Loucy (cell line): ENCODE data around the gene PTCD1.
"Not testable (repeated sequence)": the region's sequence is repeated elsewhere in the genome, so short reads cannot be mapped to it uniquely, and the experiment has no call there.

ENCODE experiments used
- H2AFZ ChIP-seq: fragments of 200-600 bp; sonication (generic); 2 replicates; pipeline ENCODE4 v1.6.0; 2016; ENCODE audit warnings: antibody characterized with exemption, mild to moderate bottlenecking, low read length, moderate library complexity
- H3F3A ChIP-seq: fragments of 200-600 bp; 2 replicates; pipeline ENCODE4 v1.6.0; 2016; ENCODE audit warnings: antibody characterized with exemption, low read depth, mild to moderate bottlenecking
- H3K27me3 ChIP-seq: fragments of 200-600 bp; sonication (generic); 2 replicates; pipeline ENCODE4 v1.6.1; 2014; ENCODE audit warnings: low read length, mild to moderate bottlenecking; ENCODE audit not compliant: insufficient read depth, poor library complexity, severe bottlenecking
- H3K36me3 ChIP-seq: fragments of 200-600 bp; sonication (generic); 2 replicates; pipeline ENCODE4 v1.6.1; 2016; ENCODE audit warnings: low read length; ENCODE audit not compliant: insufficient read depth
- H3K4me1 ChIP-seq: fragments of 200-600 bp; sonication (generic); 2 replicates; pipeline ENCODE4 v1.5.1; 2014; ENCODE audit warnings: low read length, mild to moderate bottlenecking; ENCODE audit not compliant: insufficient read depth, poor library complexity, severe bottlenecking
- H3K4me2 ChIP-seq: fragments of 200-600 bp; sonication (generic); 2 replicates; pipeline ENCODE4 v1.6.0; 2014; ENCODE audit warnings: antibody characterized with exemption, low read length, low read depth, mild to moderate bottlenecking; ENCODE audit not compliant: poor library complexity, severe bottlenecking
- H3K4me3 ChIP-seq: fragments of 200-600 bp; sonication (generic); 2 replicates; pipeline ENCODE4 v1.5.1; 2014; ENCODE audit warnings: low read length, mild to moderate bottlenecking, mixed read lengths; ENCODE audit not compliant: poor library complexity, severe bottlenecking
- H3K79me2 ChIP-seq: fragments of 200-600 bp; sonication (generic); 2 replicates; pipeline ENCODE4 v1.6.1; 2014; ENCODE audit warnings: low read length; ENCODE audit not compliant: insufficient read depth
- H3K9ac ChIP-seq: fragments of 200-600 bp; sonication (generic); 2 replicates; pipeline ENCODE4 v1.6.0; 2014; ENCODE audit warnings: mild to moderate bottlenecking, low read depth, low read length, moderate library complexity; ENCODE audit not compliant: poor library complexity, severe bottlenecking
- H3K9me2 ChIP-seq: fragments of 200-600 bp; sonication (generic); replicated peaks from 2 replicates; pipeline ENCODE4 v1.6.1; 2016; ENCODE audit warnings: low read depth, low read length, mixed read lengths
- H3K9me3 ChIP-seq: fragments of 200-600 bp; sonication (generic); 2 replicates; pipeline ENCODE4 v1.6.1; 2014; ENCODE audit warnings: mild to moderate bottlenecking, antibody characterized with exemption, low read length, low read depth; ENCODE audit not compliant: insufficient read depth
- H4K20me1 ChIP-seq: fragments of 200-600 bp; sonication (generic); 2 replicates; pipeline ENCODE4 v1.6.0; 2014; ENCODE audit warnings: antibody characterized with exemption, low read length, mild to moderate bottlenecking; ENCODE audit not compliant: insufficient read depth, poor library complexity, severe bottlenecking
- EZH2phosphoT487 ChIP-seq: fragments of 200-600 bp; IDR thresholded peaks from 2 replicates; pipeline ENCODE4 v1.6.1; 2018; ENCODE audit warnings: antibody characterized with exemption, mild to moderate bottlenecking, moderate library complexity, borderline replicate concordance
- TF ChIP-seq, protein P1 (sequence below): fragments of 200-600 bp; sonication (generic); conservative IDR thresholded peaks from 2 replicates; pipeline ENCODE4 v1.5.1; 2014; ENCODE audit warnings: mild to moderate bottlenecking, antibody characterized with exemption, low read length

Gene PTCD1

DNA sequence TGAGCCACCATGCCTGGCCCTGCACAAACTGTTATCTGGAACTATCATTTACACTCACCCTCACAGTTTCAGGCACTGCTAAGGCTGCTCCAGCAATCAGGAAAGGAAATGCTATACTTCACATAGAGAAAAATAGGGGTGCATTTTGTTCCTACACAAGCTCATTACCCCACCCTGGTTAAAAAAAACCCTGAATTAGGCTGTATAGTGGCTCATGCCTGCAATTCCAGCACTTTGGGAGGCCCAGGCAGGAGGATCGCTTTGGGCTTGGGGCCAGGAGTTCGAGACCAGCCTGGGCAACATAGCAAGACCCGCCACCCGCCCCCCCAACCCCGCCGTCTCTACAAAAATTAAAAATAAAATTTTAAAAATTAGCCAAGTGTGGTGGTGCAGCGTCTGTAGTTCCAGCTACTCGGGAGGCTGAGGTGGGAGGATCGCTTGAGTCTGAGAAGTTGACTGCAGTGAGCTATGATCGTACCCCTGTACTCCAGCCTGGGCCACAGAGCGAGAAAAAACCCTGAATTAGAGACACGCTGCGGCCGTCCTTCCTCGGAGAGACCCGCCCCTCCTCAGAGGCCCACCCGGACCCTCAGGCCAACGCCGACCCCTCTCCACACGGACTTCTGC lies 539 bp downstream of the PTCD1 start:
- Histone ChIP-seq H3K4me2 (peak overlapping the region; percentile 77), H3K9ac (peak overlapping the region; percentile 87), H4K20me1 (peaks cover 30% of the 10 kb centered on the region), H3K36me3 (peaks cover 7% of the 10 kb centered on the region; the same call in 1 of the 2 replicates), H3F3A (no peaks in the 10 kb centered on the region), H3K4me3 (peak overlapping the region; percentile 87), H3K79me2 (peaks cover 69% of the 10 kb centered on the region), H3K27me3 (no peaks in the 10 kb centered on the region), H2AFZ (peak overlapping the region; percentile 94), H3K9me2 (no peaks in the 10 kb centered on the region), H3K4me1 (peaks cover 25% of the 10 kb centered on the region), H3K9me3 (no peaks in the 10 kb centered on the region)
- TF ChIP-seq, protein P1, sequence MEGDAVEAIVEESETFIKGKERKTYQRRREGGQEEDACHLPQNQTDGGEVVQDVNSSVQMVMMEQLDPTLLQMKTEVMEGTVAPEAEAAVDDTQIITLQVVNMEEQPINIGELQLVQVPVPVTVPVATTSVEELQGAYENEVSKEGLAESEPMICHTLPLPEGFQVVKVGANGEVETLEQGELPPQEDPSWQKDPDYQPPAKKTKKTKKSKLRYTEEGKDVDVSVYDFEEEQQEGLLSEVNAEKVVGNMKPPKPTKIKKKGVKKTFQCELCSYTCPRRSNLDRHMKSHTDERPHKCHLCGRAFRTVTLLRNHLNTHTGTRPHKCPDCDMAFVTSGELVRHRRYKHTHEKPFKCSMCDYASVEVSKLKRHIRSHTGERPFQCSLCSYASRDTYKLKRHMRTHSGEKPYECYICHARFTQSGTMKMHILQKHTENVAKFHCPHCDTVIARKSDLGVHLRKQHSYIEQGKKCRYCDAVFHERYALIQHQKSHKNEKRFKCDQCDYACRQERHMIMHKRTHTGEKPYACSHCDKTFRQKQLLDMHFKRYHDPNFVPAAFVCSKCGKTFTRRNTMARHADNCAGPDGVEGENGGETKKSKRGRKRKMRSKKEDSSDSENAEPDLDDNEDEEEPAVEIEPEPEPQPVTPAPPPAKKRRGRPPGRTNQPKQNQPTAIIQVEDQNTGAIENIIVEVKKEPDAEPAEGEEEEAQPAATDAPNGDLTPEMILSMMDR: no peak
- TF ChIP-seq EZH2phosphoT487: no peak

DNA sequence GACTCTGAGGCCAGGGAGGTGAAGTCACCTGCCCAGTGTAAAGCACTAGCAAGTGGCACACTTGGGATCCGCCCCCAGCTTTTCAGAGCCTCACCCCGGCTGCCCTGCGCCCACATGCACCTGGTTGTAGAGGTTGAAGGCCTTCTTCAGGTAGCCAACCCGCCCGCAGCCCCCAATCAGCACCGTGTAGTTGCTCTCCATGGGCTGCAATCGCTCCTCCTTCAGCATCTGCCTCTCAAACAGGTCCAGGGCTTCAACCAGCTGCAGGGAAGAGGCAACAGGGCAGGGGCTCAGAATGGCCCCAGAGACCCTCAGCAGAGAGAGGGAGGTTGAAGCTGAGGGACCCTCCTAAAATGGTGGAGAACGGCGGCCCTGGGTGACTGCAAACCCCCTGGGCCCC lies 5.4 kb downstream of the PTCD1 start:
- Histone ChIP-seq H3K27me3 (no peaks in the 10 kb centered on the region), H3F3A (no peaks in the 10 kb centered on the region), H3K4me1 (peaks cover 12% of the 10 kb centered on the region), H3K4me3 (no peak overlapping the region), H3K79me2 (peaks cover 28% of the 10 kb centered on the region), H3K9me3 (no peaks in the 10 kb centered on the region), H3K4me2 (no peak overlapping the region), H3K36me3 (peaks cover 16% of the 10 kb centered on the region; the same call in 1 of the 2 replicates), H3K9ac (no peak overlapping the region), H3K9me2 (no peaks in the 10 kb centered on the region), H4K20me1 (peaks cover 10% of the 10 kb centered on the region), H2AFZ (no peak overlapping the region)
- TF ChIP-seq EZH2phosphoT487: no peak
- TF ChIP-seq, protein P1: no peak

DNA sequence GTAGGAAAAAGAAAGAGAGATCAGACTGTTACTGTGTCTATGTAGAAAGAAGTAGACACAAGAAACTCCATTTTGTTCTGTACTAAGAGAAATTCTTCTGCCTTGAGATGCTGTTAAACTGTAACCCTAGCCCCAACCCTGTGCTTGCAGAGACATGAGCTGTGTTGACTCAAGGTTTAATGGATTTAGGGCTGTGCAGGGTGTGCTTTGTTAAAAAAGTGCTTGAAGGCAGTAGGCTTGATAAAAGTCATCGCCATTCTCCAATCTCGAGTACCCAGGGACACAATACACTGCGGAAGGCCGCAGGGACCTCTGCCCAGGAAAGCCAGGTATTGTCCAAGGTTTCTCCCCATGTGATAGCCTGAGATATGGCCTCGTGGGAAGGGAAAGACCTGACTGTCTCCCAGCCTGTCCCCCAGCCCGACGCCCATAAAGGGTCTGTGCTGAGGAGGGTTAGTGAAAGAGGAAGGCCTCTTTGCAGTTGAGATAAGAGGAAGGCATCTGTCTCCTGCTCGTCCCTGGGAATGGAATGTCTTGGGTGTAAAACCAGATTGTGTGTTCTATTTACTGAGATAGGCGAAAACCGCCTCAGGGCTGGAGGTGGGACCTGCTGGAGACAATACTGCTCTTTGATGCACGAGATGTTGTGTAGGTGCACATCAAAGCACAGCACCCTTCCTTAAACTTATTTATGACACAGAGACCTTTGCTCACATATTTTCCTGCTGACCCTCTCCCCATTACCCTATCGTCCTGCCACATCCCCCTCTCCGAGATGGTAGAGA lies 6.7 kb downstream of the PTCD1 start:
- not testable (repeated sequence) for H3K27me3 ChIP-seq, H3K4me3 ChIP-seq, H3K9ac ChIP-seq, H3K4me2 ChIP-seq, H2AFZ ChIP-seq, H3F3A ChIP-seq, H3K9me3 ChIP-seq, H3K9me2 ChIP-seq, H4K20me1 ChIP-seq, H3K4me1 ChIP-seq
- peaks cover 16% of the 10 kb centered on the region; the same call in 1 of the 2 replicates for H3K36me3 ChIP-seq
- peaks cover 16% of the 10 kb centered on the region for H3K79me2 ChIP-seq
